Measurements from ENCODE around the gene CHST1. TPM values are rescaled to one million over a fixed set of nuclear protein-coding genes. Genes with fewer than 3 reads are reported as not detected.

Gene CHST1
- total RNA-seq, 1 donor, result 0.09 TPM

DNA sequence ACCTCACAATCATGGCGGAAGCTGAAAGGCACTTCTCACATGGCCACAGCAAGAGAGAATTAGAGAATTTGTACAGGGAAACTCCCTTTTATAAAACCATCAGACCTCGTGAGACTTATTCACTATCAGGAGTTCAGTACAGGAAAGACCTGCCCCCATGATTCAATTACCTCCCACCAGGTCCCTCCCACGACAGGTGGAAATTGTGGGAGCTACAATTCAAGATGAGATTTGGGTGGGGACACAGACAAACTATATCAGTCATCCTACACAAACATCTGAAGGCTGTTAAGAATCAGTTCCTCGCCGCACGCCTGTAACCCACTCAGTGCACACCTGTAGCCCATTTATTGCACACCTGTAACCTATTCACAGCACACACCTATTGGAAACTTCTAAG, 39.8 kb downstream of the CHST1 start:
- no peak for DNase-seq (ENCODE audit: low read depth)
- H3K4me3 ChIP-seq (ENCODE audit: low read depth, low read length), result no peak overlapping the region
- TF ChIP-seq, protein P1, sequence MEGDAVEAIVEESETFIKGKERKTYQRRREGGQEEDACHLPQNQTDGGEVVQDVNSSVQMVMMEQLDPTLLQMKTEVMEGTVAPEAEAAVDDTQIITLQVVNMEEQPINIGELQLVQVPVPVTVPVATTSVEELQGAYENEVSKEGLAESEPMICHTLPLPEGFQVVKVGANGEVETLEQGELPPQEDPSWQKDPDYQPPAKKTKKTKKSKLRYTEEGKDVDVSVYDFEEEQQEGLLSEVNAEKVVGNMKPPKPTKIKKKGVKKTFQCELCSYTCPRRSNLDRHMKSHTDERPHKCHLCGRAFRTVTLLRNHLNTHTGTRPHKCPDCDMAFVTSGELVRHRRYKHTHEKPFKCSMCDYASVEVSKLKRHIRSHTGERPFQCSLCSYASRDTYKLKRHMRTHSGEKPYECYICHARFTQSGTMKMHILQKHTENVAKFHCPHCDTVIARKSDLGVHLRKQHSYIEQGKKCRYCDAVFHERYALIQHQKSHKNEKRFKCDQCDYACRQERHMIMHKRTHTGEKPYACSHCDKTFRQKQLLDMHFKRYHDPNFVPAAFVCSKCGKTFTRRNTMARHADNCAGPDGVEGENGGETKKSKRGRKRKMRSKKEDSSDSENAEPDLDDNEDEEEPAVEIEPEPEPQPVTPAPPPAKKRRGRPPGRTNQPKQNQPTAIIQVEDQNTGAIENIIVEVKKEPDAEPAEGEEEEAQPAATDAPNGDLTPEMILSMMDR (IDR thresholded peaks at IDR 0.05; ENCODE audit: insufficient read depth, low read length), result no peak

DNA sequence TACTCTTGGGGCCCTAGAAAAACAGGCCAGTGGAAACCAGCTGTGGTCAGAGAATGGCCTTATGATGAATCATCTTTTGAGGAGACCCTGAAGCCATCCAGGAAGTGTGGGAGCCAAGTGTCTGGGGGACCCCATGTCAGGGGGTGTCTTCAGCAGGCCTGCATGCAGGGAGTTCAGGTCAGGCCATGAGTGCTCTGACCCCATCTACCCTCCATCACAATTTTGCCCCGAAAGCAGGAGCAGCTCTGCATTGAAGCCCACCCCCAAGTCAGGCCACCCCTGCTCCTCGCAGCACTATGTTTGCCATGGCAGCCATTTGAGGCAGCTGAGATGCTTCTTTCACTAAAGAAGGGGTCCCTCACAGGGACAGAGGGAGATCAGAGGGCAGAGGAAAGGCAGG, 41.3 kb downstream of the CHST1 start:
- TF ChIP-seq, protein P1 (IDR thresholded peaks at IDR 0.05; ENCODE audit: insufficient read depth, low read length), result no peak
- no peak overlapping the region for H3K4me3 ChIP-seq (ENCODE audit: low read depth, low read length)
- DNase-seq (ENCODE audit: low read depth), result no peak

DNA sequence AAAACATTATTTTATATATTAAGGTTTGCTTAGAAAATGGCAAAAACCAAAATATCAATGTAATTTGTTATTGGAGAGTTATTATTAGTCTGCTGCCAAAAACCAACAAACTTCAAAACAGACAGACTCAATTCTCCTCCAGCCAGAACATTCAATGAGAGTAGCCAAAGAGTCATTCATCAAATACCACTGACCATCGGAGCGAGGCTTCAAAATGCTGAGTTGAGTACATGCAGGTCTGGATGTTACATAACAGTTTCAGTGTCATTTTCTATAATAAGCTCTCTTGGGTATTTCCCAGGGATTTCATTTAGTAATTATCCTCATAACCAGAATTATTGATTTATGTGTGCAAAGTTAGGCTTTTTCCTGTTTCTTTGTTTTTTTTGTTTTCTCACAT, 42.6 kb downstream of the CHST1 start:
- DNase-seq (ENCODE audit: low read depth), result no peak
- TF ChIP-seq, protein P1 (IDR thresholded peaks at IDR 0.05; ENCODE audit: insufficient read depth, low read length), result no peak
- H3K4me3 ChIP-seq (ENCODE audit: low read depth, low read length), result no peak overlapping the region

DNA sequence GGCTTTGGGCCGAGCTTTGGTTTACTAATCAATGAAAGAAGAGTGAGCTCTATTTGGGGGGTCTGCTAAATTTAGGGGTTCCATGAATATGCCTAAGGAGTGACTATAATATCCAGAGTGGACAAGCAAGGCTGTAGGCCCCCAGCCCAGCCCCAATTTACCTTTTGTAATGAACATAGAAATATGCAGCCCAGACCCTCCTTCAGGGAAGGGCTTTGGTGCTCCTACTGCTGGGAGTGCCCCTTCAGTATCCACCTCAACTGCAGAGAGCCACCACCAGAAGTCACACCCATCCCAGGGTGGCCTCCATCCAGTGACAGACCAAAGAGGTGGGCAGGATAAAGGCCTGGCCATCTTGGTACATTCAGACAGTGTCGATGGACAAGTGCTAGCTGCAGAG, 43.1 kb downstream of the CHST1 start:
- H3K4me3 ChIP-seq (ENCODE audit: low read depth, low read length), result no peak overlapping the region
- DNase-seq (ENCODE audit: low read depth), result no peak

DNA sequence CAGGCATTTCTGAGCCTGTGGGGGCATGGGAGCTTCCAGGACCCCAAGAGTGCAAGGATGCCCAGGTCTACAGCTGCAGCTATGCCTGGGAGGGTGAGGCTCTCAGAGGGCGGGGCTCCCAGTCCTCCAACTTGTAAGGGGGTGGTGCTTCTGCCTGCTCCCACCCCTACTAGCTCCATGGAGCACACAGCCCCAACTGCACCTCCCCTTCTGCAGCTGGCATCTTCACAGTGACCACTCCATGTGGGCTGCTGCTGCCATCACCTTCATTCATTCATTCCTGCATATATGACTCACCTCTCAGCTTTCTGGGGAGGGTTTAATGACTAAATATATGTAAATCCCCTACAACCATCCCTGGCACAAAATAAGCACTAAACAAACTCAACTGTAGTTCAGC, 43.8 kb downstream of the CHST1 start:
- H3K4me3 ChIP-seq (ENCODE audit: low read depth, low read length), result no peak overlapping the region
- DNase-seq (ENCODE audit: low read depth), result no peak
- TF ChIP-seq, protein P1 (IDR thresholded peaks at IDR 0.05; ENCODE audit: insufficient read depth, low read length), result no peak

More for the DNA sequence above, 43.1 kb downstream of the CHST1 start:
- TF ChIP-seq, protein P1 (IDR thresholded peaks at IDR 0.05; ENCODE audit: insufficient read depth, low read length), result no peak

DNA sequence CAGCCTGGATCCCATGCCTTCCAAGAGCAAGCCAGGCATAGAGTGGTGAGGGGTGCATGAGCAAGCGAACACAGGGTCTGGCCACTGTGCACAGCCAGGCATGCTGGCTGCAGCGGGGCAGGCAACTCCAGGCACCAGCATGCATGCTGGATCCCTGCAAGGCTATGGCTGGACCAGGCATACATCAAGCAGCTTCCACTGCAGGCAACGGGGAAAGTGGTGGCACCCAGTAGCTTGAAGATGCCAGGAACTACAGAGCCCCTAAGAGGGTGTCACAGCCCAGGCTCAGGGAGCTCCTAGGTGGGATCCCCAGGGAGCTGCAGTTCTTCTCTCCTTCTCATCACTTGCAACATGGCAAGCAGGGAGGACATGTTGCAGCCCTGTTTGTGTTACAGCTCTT, 45.2 kb downstream of the CHST1 start:
- no peak overlapping the region for H3K4me3 ChIP-seq (ENCODE audit: low read depth, low read length)
- TF ChIP-seq, protein P1 (IDR thresholded peaks at IDR 0.05; ENCODE audit: insufficient read depth, low read length), result no peak
- DNase-seq (ENCODE audit: low read depth), result no peak

DNA sequence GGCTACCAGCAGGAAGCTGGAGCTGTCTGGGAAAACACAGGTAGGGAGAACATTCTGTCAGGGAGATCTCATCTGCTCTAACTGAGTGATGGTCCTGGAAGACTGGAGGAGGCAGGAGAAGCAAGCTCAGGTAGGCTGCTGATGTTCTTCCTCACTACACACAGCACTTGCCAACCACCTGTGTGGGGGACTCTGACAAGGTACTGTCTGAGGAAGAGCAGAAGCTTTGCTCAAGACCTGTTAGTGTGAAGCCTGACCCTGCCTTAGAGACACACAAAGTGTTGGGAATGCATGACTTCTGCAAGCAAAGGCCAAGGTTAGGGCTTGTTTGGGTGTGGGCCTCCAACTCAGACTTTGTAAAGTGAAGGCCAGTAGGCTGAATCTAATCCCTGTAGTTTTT, 46.5 kb downstream of the CHST1 start:
- no peak for DNase-seq (ENCODE audit: low read depth)
- H3K4me3 ChIP-seq (ENCODE audit: low read depth, low read length), result no peak overlapping the region
- TF ChIP-seq, protein P1 (IDR thresholded peaks at IDR 0.05; ENCODE audit: insufficient read depth, low read length), result no peak
